CD4-positive, alpha-beta T cell (primary cell): ENCODE data around the gene MAGI1. TPM values are rescaled to one million over a fixed set of nuclear protein-coding genes. Genes with fewer than 3 reads are reported as not detected.
"Not testable (repeated sequence)": the region's sequence is repeated elsewhere in the genome, so short reads cannot be mapped to it uniquely, and the experiment has no call there.

Experiments
- ATAC-seq: fragments of 200-7000 bp; cut with Tn5 transposase; one replicate; pipeline ENCODE4 v1.10.0; 2022; ENCODE audit warnings: mild to moderate bottlenecking; ENCODE audit not compliant: poor library complexity
- CTCF ChIA-PET: fragments of 350-600 bp; sonication (Branson Sonifier 250); formaldehyde crosslinking; loops from one replicate; lab custom pipeline; 2021; ENCODE audit warnings: antibody characterized with exemption, inconsistent platforms; lab: Charles Lee
- POLR2A ChIA-PET: fragments of 350-600 bp; sonication (Branson Sonifier 250); formaldehyde crosslinking; loops from one replicate; lab custom pipeline; 2021; ENCODE audit warnings: antibody characterized with exemption, inconsistent platforms; lab: Charles Lee
- DNase-seq, 14 experiments: peaks; one replicate each; pipeline ENCODE4 v3.0.0-alpha.2; 2013 to 2020; ENCODE audit warnings: mixed read lengths in 2 of 14
- H3K27ac ChIP-seq, 2 donors: one replicate each; pipeline versions ENCODE4 v1.5.1 to v1.7.0; 2013; ENCODE audit warnings: low read length in 2 of 2, low read depth in 1 of 2, mild to moderate bottlenecking in 1 of 2
- H3K27me3 ChIP-seq, 2 experiments: 1 replicate in 1 of 2; 2 replicates in 1 of 2; pipeline versions ENCODE4 v1.6.1 to v1.7.0; 2013; ENCODE audit warnings: low read length in 2 of 2, control low read depth in 1 of 2, mild to moderate bottlenecking in 1 of 2, moderate library complexity in 1 of 2; ENCODE audit not compliant: insufficient read depth in 2 of 2, control insufficient read depth in 1 of 2
- H3K36me3 ChIP-seq: one replicate; pipeline ENCODE4 v1.6.1; 2013; ENCODE audit warnings: low read length, control low read depth; ENCODE audit not compliant: insufficient read depth
- H3K4me1 ChIP-seq: one replicate; pipeline ENCODE4 v1.6.1; 2013; ENCODE audit warnings: low read length, control low read depth; ENCODE audit not compliant: insufficient read depth
- H3K4me3 ChIP-seq: one replicate; pipeline ENCODE4 v1.5.1; 2013; ENCODE audit warnings: mild to moderate bottlenecking, low read length, moderate library complexity
- H3K9me3 ChIP-seq, 2 experiments: 1 replicate in 1 of 2; 2 replicates in 1 of 2; pipeline versions ENCODE4 v1.6.1 to v1.7.0; 2013; ENCODE audit warnings: low read length in 2 of 2, mild to moderate bottlenecking in 2 of 2, control low read depth in 1 of 2, moderate library complexity in 1 of 2; ENCODE audit not compliant: control insufficient read depth in 1 of 2, insufficient read depth in 1 of 2
- H3K27ac Mint-ChIP-seq: one replicate; pipeline ENCODE4 v1.8.0; 2020; ENCODE audit warnings: mixed read lengths
- H3K27me3 Mint-ChIP-seq: one replicate; pipeline ENCODE4 v1.8.0; 2021; ENCODE audit warnings: mixed read lengths
- H3K36me3 Mint-ChIP-seq: one replicate; pipeline ENCODE4 v1.8.0; 2021; ENCODE audit warnings: low read depth, mixed read lengths
- H3K4me1 Mint-ChIP-seq: one replicate; pipeline ENCODE4 v1.8.0; 2021; ENCODE audit warnings: low read depth, mixed read lengths
- H3K4me3 Mint-ChIP-seq: one replicate; pipeline ENCODE4 v1.8.0; 2020; ENCODE audit warnings: mild to moderate bottlenecking, mixed read lengths
- H3K9me3 Mint-ChIP-seq: one replicate; pipeline ENCODE4 v1.8.0; 2020; ENCODE audit warnings: mixed read lengths
- CTCF ChIP-seq: fragments of 200-600 bp; IDR thresholded peaks from one replicate; pipeline ENCODE4 v1.8.0; 2022; ENCODE audit warnings: antibody characterized with exemption, mild to moderate bottlenecking
- intact Hi-C, 2 experiments: fragments of 100-400 bp; cut with DNase I in 1 of 2; cut with micrococcal nuclease in 1 of 2; formaldehyde crosslinking; loops; one replicate each; pipeline versions ENCODE4 v1.15.1 to v1.9.0; 2023 to 2025; cut with DNase I, micrococcal nuclease
- total RNA-seq, 174 experiments: library from RNA in 2 of 174; stranded (reverse) in 2 of 174; gene quantifications; one replicate each; pipeline ENCODE4 v1.2.3 and lab custom pipeline; 2021 to 2026

MAGI1 gene
- total RNA-seq, 2 experiments from 2014 or later = not detected

DNA sequence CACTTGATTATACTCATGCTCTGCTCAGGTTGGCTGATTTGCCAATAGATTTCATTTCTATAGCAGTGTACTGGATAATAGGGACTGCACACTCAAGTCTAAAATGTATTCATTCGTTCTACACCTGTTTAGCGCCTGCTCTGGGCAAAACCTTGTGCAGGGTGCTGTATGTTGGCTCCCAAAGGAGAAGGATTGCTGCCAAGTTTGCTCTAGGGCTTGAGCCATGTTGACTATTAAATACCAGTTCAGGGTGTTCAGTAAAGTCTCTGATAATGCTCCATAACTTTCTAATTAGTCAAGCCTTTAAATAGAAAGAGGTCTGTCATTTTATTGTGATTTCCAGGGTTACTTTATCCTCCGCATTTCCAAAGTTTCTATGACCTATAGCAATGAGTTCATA, 470.2 kb downstream of the MAGI1 start:
- DNase-seq = no peak
- ChIA-PET POLR2A (no interaction called here), CTCF (no interaction called here)
- TF ChIP-seq CTCF = no peak
- H3K4me3 Mint-ChIP-seq = no peak overlapping the region
- H3K4me1 Mint-ChIP-seq = no peaks in the 10 kb centered on the region
- Histone ChIP-seq H3K4me1 (no peaks in the 10 kb centered on the region), H3K27me3 (no peaks in the 10 kb centered on the region), H3K36me3 (no peaks in the 10 kb centered on the region), H3K9me3 (no peaks in the 10 kb centered on the region), H3K27ac (no peak overlapping the region), H3K4me3 (no peak overlapping the region)
- no peaks in the 10 kb centered on the region for H3K9me3 Mint-ChIP-seq
- no peaks in the 10 kb centered on the region for H3K36me3 Mint-ChIP-seq
- no peak overlapping the region for H3K27ac Mint-ChIP-seq
- intact Hi-C loops = no loop called here
- ATAC-seq = no peak
- H3K27me3 Mint-ChIP-seq = no peaks in the 10 kb centered on the region

- H3K27ac ChIP-seq, ATAC-seq, CTCF ChIA-PET, H3K27me3 ChIP-seq, intact Hi-C loops, H3K9me3 Mint-ChIP-seq, H3K4me1 Mint-ChIP-seq, H3K9me3 ChIP-seq, H3K4me3 Mint-ChIP-seq, H3K36me3 ChIP-seq, H3K4me1 ChIP-seq, H3K4me3 ChIP-seq, H3K27ac Mint-ChIP-seq, H3K27me3 Mint-ChIP-seq, H3K36me3 Mint-ChIP-seq, DNase-seq, POLR2A ChIA-PET: not testable (repeated sequence)
Measured at GRCh38 chr3:65565744-65566143, 473.0 kb downstream of the MAGI1 start.

DNA sequence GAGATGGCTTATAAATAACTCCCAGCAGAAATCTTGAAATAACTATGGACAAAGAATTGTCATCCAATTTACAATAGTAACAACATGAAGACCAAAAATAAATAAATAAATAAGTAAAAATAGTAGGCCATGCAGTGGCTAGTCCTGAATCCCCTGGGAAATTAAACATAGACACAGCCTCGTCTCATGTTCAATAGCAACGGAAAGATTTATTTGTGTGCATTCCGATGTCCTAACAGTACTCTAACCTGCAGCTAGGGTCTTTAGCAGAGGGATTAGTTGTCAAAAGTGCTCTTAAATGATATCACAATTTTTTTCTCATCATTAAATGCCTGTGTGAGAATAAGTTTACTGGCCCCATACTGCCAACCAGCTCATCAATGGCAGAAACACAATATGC, 474.2 kb downstream of the MAGI1 start:
- Histone ChIP-seq H3K4me3 (no peak overlapping the region), H3K36me3 (no peaks in the 10 kb centered on the region), H3K9me3 (no peaks in the 10 kb centered on the region), H3K27me3 (no peaks in the 10 kb centered on the region), H3K4me1 (no peaks in the 10 kb centered on the region), H3K27ac (no peak overlapping the region)
- intact Hi-C loops = no loop called here
- TF ChIP-seq CTCF = no peak
- H3K4me3 Mint-ChIP-seq = no peak overlapping the region
- no peak overlapping the region for H3K27ac Mint-ChIP-seq
- DNase-seq = no peak
- CTCF ChIA-PET = no interaction called here
- no peaks in the 10 kb centered on the region for H3K4me1 Mint-ChIP-seq
- no peak for ATAC-seq
- no peaks in the 10 kb centered on the region for H3K36me3 Mint-ChIP-seq
- no peaks in the 10 kb centered on the region for H3K27me3 Mint-ChIP-seq
- no peaks in the 10 kb centered on the region for H3K9me3 Mint-ChIP-seq
- POLR2A ChIA-PET = no interaction called here

DNA sequence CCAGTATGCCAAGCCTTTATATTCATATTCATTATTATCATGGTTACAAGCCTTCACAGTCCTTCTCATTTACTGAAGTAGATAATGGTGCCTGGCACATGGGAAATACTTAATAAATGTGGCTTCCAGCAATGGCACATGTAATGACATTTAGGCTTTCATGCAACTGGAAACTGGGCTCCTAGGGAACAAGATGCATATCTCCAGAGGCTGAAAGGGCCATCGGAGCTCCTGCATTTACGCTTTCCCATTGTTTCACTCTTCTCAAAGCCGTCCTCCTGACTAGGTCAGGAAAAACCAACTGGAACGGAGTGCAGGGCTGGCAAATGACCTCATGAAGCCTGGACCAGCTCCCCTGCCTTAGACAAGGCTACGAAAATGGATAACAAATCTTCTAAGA, 474.9 kb downstream of the MAGI1 start:
- no peak overlapping the region for H3K4me3 Mint-ChIP-seq
- intact Hi-C loops = no loop called here
- Histone ChIP-seq H3K27ac (no peak overlapping the region), H3K36me3 (no peaks in the 10 kb centered on the region), H3K4me3 (no peak overlapping the region), H3K27me3 (no peaks in the 10 kb centered on the region), H3K9me3 (no peaks in the 10 kb centered on the region), H3K4me1 (no peaks in the 10 kb centered on the region)
- DNase-seq = no peak
- ATAC-seq = no peak
- no peaks in the 10 kb centered on the region for H3K9me3 Mint-ChIP-seq
- no peak for TF ChIP-seq CTCF
- H3K4me1 Mint-ChIP-seq = no peaks in the 10 kb centered on the region
- H3K27me3 Mint-ChIP-seq = no peaks in the 10 kb centered on the region
- no peaks in the 10 kb centered on the region for H3K36me3 Mint-ChIP-seq
- ChIA-PET POLR2A (no interaction called here), CTCF (no interaction called here)
- no peak overlapping the region for H3K27ac Mint-ChIP-seq
